ENCODE measurements around the gene SP6. TPM values are rescaled to one million over a fixed set of nuclear protein-coding genes. Genes with fewer than 3 reads are reported as not detected.

The SP6 gene
- total RNA-seq, 1 experiment from 2014 or later, result 10.8 TPM

DNA sequence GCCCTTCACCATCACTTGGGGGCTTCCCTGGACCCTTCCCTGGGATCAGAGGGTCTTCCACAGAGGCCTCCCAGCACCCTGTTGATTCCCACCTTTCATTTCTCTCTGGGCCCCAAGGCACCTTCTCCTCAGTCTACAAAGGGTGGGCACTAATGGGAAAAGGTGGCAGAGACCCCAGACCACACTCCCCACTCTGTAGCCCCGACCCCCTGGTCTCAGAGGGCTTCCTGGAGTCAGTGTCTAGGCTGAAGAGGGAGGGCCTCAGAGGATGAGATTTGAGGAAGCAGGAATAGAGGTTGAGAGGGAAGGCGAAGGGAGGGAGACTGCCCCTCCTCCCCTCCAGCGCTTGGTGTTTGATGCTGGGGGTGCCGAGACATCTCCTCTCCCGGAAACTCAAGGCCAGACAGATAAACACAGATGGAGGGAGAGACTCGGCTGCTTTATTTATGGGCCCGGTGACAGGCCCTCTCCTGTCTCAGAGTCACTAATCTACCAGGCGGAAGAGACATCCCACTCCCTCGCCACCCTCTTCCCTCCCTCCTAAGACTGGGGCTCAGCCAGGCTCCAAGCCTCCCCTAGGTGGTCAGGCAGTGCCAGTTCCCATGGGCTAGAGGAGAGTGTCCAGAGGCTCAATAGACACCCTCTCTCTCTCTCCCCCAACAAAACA is 26.5 kb upstream of the SP6 start:
- no peak for ATAC-seq
- intact Hi-C loops (cut with micrococcal nuclease), result no loop called here
- no peak for DNase-seq (ENCODE audit: low read depth, low spot score)
- BruUV-seq (replicated peaks), result no TSS peak
- ChIA-PET POLR2A (no interaction called here), RAD21 (ENCODE audit: low non-redundant PET in 1 of 2, low total read pairs in 2 of 2, uncharacterized antibody in 2 of 2, unreplicated experiment in 2 of 2) (no interaction called here), CTCF (no interaction called here)
- Histone ChIP-seq H3K4me1 (ENCODE audit: control insufficient read depth in 1 of 2, insufficient read depth in 2 of 2, low read length in 2 of 2) (peaks cover 2 to 31% of the 10 kb centered on the region in 2 experiments), H3K9me2 (ENCODE audit: insufficient read depth) (no peaks in the 10 kb centered on the region), H3K79me2 (ENCODE audit: insufficient read depth, low read length) (no peaks in the 10 kb centered on the region), H3K4me3 (replicated peaks in 1 of 2; ENCODE audit: low read depth in 1 of 2, low read length in 2 of 2) (no peak overlapping the region), H3K36me3 (ENCODE audit: control insufficient read depth in 1 of 2, insufficient read depth in 2 of 2, low read length in 2 of 2) (no peaks in the 10 kb centered on the region), H3K27me3 (ENCODE audit: insufficient read depth, low read length) (no peaks in the 10 kb centered on the region), H3K9ac (ENCODE audit: low read length) (no peak overlapping the region), H3K27ac (ENCODE audit: low read depth, low read length) (no peak overlapping the region), H4K20me1 (ENCODE audit: insufficient read depth) (no peaks in the 10 kb centered on the region), H3K4me2 (ENCODE audit: low read length) (0 out of 2 replicates have a peak overlapping the region, but pooled peaks have one; percentile 65), H2AFZ (ENCODE audit: low read depth, low read length, poor library complexity, severe bottlenecking) (no peak overlapping the region), H3K9me3 (ENCODE audit: control insufficient read depth in 1 of 2, insufficient read depth in 1 of 2, low read depth in 1 of 2, low read length in 2 of 2) (no peaks in the 10 kb centered on the region)
- TF ChIP-seq CEBPB (IDR thresholded peaks at IDR 0.05; ENCODE audit: low read depth) (no peak), RAD21 (IDR thresholded peaks at IDR 0.05; ENCODE audit: low read depth) (no peak), ELF1 (IDR thresholded peaks at IDR 0.05; ENCODE audit: borderline replicate concordance, low read depth) (no peak), MAX (IDR thresholded peaks at IDR 0.05) (no peak), CTCF (IDR thresholded peaks at IDR 0.05 in 2 of 3, conservative IDR thresholded peaks at IDR 0.05 in 1 of 3; ENCODE audit: borderline replicate concordance in 1 of 3, insufficient read depth in 1 of 3, low read depth in 2 of 3, low read length in 2 of 3) (no peak), ATF3 (IDR thresholded peaks at IDR 0.05) (no peak)

Data from HCT116 (cell line).